ENCODE data around the gene OR56A3. TPM values are rescaled to one million over a fixed set of nuclear protein-coding genes. Genes with fewer than 3 reads are reported as not detected.

The OR56A3 gene
- total and polyA plus RNA-seq, 2 experiments from 2014 or later = not detected

GRCh38 chr11:5992150-5992549 is 50.1 kb downstream of the OR56A3 start:
- Histone ChIP-seq H3K9me3 (ENCODE audit: low read depth) (no peaks in the 10 kb centered on the region), H3K4me3 (no peak overlapping the region), H3K4me1 (ENCODE audit: low read depth) (no peaks in the 10 kb centered on the region), H3K27me3 (no peaks in the 10 kb centered on the region), H3K27ac (no peak overlapping the region), H3K36me3 (no peaks in the 10 kb centered on the region)
- TF ChIP-seq, protein P1, sequence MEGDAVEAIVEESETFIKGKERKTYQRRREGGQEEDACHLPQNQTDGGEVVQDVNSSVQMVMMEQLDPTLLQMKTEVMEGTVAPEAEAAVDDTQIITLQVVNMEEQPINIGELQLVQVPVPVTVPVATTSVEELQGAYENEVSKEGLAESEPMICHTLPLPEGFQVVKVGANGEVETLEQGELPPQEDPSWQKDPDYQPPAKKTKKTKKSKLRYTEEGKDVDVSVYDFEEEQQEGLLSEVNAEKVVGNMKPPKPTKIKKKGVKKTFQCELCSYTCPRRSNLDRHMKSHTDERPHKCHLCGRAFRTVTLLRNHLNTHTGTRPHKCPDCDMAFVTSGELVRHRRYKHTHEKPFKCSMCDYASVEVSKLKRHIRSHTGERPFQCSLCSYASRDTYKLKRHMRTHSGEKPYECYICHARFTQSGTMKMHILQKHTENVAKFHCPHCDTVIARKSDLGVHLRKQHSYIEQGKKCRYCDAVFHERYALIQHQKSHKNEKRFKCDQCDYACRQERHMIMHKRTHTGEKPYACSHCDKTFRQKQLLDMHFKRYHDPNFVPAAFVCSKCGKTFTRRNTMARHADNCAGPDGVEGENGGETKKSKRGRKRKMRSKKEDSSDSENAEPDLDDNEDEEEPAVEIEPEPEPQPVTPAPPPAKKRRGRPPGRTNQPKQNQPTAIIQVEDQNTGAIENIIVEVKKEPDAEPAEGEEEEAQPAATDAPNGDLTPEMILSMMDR (IDR thresholded peaks at IDR 0.05; ENCODE audit: low read depth, low read length) = no peak
- DNase-seq (ENCODE audit: low read depth in 1 of 2, low spot score in 1 of 2) = no peak

DNA sequence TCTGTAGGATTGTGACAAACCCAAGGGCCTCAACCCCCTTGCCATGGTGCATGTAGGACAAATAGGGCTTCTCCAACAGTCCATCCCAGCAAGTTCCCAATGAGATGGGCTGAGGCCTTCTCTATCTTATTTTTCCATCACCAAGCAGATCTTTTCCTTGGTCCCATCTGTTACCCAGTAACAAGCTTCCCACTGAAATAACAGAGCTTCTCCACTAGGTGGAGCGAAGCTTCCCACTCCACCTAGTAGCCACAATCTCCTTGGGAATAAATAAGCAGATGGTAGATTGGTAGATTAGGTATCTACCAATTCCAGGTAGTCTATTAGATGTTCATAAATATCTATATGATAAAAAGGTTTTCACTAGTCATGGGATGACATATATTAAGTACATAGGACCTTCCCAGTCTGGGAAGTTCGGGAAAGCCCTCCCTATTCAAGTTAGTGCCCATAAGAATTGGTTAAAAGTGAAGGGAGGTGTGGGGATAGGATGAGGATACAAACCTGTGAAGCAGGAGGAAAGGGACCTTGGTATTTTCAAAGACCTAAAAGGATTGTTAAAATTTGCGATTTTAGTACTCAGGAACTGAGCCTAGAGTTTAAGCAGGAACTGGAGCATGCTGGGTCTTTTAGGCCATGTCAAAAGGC is 50.7 kb downstream of the OR56A3 start:
- DNase-seq (ENCODE audit: low read depth in 1 of 2, low spot score in 1 of 2) = peak; percentile 13 to 16
- H3K9me3 ChIP-seq (ENCODE audit: low read depth) = no peaks in the 10 kb centered on the region
- no peaks in the 10 kb centered on the region for H3K36me3 ChIP-seq
- no peaks in the 10 kb centered on the region for H3K4me1 ChIP-seq (ENCODE audit: low read depth)
- TF ChIP-seq, protein P1 (IDR thresholded peaks at IDR 0.05; ENCODE audit: low read depth, low read length) = peak; percentile 51
- H3K4me3 ChIP-seq = no peak overlapping the region
- H3K27ac ChIP-seq = no peak overlapping the region
- no peaks in the 10 kb centered on the region for H3K27me3 ChIP-seq

DNA sequence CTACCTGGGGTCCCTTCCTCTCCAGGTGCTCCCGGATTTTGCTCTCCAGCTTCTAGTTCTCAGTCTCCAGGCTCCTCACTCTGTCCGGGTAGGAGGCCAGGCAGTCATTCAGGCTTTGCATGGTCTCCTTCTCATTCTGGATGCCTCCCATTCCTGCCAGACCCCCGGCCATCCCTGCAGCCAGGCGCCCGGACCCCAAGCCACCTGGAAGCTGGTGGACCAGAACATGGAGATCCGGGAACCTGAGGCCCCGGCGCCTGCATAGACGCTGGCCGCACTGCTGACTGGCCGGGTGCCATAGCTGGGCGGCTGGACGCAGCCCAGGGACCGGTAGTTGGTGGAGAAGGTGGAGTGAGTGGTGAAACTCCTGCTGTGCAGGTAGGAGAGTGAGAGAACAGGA is 52.7 kb downstream of the OR56A3 start:
- no peaks in the 10 kb centered on the region for H3K9me3 ChIP-seq (ENCODE audit: low read depth)
- TF ChIP-seq, protein P1 (IDR thresholded peaks at IDR 0.05; ENCODE audit: low read depth, low read length) = no peak
- H3K36me3 ChIP-seq = no peaks in the 10 kb centered on the region
- no peak overlapping the region for H3K27ac ChIP-seq
- peaks cover 5% of the 10 kb centered on the region for H3K27me3 ChIP-seq
- no peaks in the 10 kb centered on the region for H3K4me1 ChIP-seq (ENCODE audit: low read depth)
- no peak for DNase-seq (ENCODE audit: low read depth in 1 of 2, low spot score in 1 of 2)
- no peak overlapping the region for H3K4me3 ChIP-seq

Other genes starting within 250 kb of the OR56A3 start
- gene OR56B1, start 205.8 kb upstream of the OR56A3 start, total RNA-seq = not detected in 2 replicates
- not detected in 2 replicates for gene OR56B1, start 205.8 kb upstream of the OR56A3 start, polyA plus RNA-seq
- gene OR52N4, start 188.0 kb upstream of the OR56A3 start, total RNA-seq = not detected in 2 replicates
- gene OR52N4, start 188.0 kb upstream of the OR56A3 start, polyA plus RNA-seq = not detected in 2 replicates
- gene OR52N5, start 158.9 kb upstream of the OR56A3 start, total RNA-seq = 0.06 TPM in 1 of 2 replicates, not detected in the other
- 0.10 TPM in 1 of 2 replicates, not detected in the other for gene OR52N5, start 158.9 kb upstream of the OR56A3 start, polyA plus RNA-seq
- gene OR52N1, start 151.0 kb upstream of the OR56A3 start, total RNA-seq = not detected in 2 replicates
- not detected in 2 replicates for gene OR52N1, start 151.0 kb upstream of the OR56A3 start, polyA plus RNA-seq
- not detected in 2 replicates for gene OR52N2, start 133.3 kb upstream of the OR56A3 start, total RNA-seq
- gene OR52N2, start 133.3 kb upstream of the OR56A3 start, polyA plus RNA-seq = not detected in 2 replicates
- not detected in 2 replicates for gene OR52E6, start 100.4 kb upstream of the OR56A3 start, total RNA-seq
- not detected in 2 replicates for gene OR52E6, start 100.4 kb upstream of the OR56A3 start, polyA plus RNA-seq
- 0.21 and 0.71 TPM in 2 replicates for gene OR52E8, start 84.6 kb upstream of the OR56A3 start, total RNA-seq
- gene OR52E8, start 84.6 kb upstream of the OR56A3 start, polyA plus RNA-seq = not detected in 2 replicates
- not detected in 2 replicates for gene OR52E4, start 61.6 kb upstream of the OR56A3 start, total RNA-seq
- gene OR52E4, start 61.6 kb upstream of the OR56A3 start, polyA plus RNA-seq = not detected in 2 replicates
- gene OR52E5, start 49.0 kb upstream of the OR56A3 start, total RNA-seq = not detected in 2 replicates
- gene OR52E5, start 49.0 kb upstream of the OR56A3 start, polyA plus RNA-seq = not detected in 2 replicates
- gene OR56A5, start 26.2 kb downstream of the OR56A3 start, total RNA-seq = not detected in 2 replicates
- gene OR56A5, start 26.2 kb downstream of the OR56A3 start, polyA plus RNA-seq = not detected in 2 replicates
- 1.8 TPM in 1 of 2 replicates, not detected in the other for gene OR52L1, start 44.7 kb downstream of the OR56A3 start, total RNA-seq
- gene OR52L1, start 44.7 kb downstream of the OR56A3 start, polyA plus RNA-seq = not detected in 2 replicates
- gene OR56A4, start 64.7 kb downstream of the OR56A3 start, total RNA-seq = not detected in 2 replicates
- gene OR56A4, start 64.7 kb downstream of the OR56A3 start, polyA plus RNA-seq = not detected in 2 replicates
- 0.18 TPM in 1 of 2 replicates, not detected in the other for gene OR56A1, start 88.5 kb downstream of the OR56A3 start, total RNA-seq
- gene OR56A1, start 88.5 kb downstream of the OR56A3 start, polyA plus RNA-seq = 0.10 TPM in 1 of 2 replicates, not detected in the other
- gene OR56B4, start 165.4 kb downstream of the OR56A3 start, total RNA-seq = not detected in 2 replicates
- gene OR56B4, start 165.4 kb downstream of the OR56A3 start, polyA plus RNA-seq = 0.35 TPM in 1 of 2 replicates, not detected in the other
- gene OR52B2, start 228.1 kb downstream of the OR56A3 start, total RNA-seq = 0.57 TPM in 1 of 2 replicates, not detected in the other
- not detected in 2 replicates for gene OR52B2, start 228.1 kb downstream of the OR56A3 start, polyA plus RNA-seq

Data from cardiac muscle cell (in vitro differentiated cells and primary cell).